Neural progenitor cell (in vitro differentiated cells): ENCODE results near the gene SH2B2. TPM values are rescaled to one million over a fixed set of nuclear protein-coding genes. Genes with fewer than 3 reads are reported as not detected.
"Not testable (repeated sequence)": the region's sequence is repeated elsewhere in the genome, so short reads cannot be mapped to it uniquely, and the experiment has no call there.

Experiments
- DNase-seq: peaks from one replicate; pipeline ENCODE4 v3.0.0-alpha.2; 2016; ENCODE audit warnings: low spot score
- H2AFZ ChIP-seq: fragments of 200-600 bp; sonication (generic); replicated peaks from 2 replicates; pipeline ENCODE4 v1.6.1; 2016; ENCODE audit warnings: antibody characterized with exemption
- H3F3A ChIP-seq: fragments of 200-600 bp; sonication (generic); 2 replicates; pipeline ENCODE4 v1.6.1; 2016; ENCODE audit warnings: antibody characterized with exemption, low read depth
- H3K27ac ChIP-seq: fragments of 200-600 bp; sonication (generic); 2 replicates; pipeline ENCODE4 v1.5.1; 2016; ENCODE audit warnings: mild to moderate bottlenecking
- H3K27me3 ChIP-seq: fragments of 200-600 bp; sonication (generic); 2 replicates; pipeline ENCODE4 v1.6.1; 2016; ENCODE audit warnings: mild to moderate bottlenecking, moderate library complexity
- H3K36me3 ChIP-seq: fragments of 200-600 bp; sonication (generic); 2 replicates; pipeline ENCODE4 v1.5.1; 2016
- H3K4me1 ChIP-seq: fragments of 200-600 bp; sonication (generic); 2 replicates; pipeline ENCODE4 v1.6.1; 2016; ENCODE audit warnings: mixed run types
- H3K4me2 ChIP-seq: fragments of 200-600 bp; sonication (generic); 2 replicates; pipeline ENCODE4 v1.6.1; 2016
- H3K4me3 ChIP-seq: fragments of 200-600 bp; sonication (generic); 2 replicates; pipeline ENCODE4 v1.5.1; 2016
- H3K79me2 ChIP-seq: fragments of 200-600 bp; sonication (generic); 2 replicates; pipeline ENCODE4 v1.6.1; 2016; ENCODE audit warnings: low read depth
- H3K9ac ChIP-seq: fragments of 200-600 bp; sonication (generic); 2 replicates; pipeline ENCODE4 v1.6.1; 2016
- H3K9me3 ChIP-seq: fragments of 200-600 bp; sonication (generic); 2 replicates; pipeline ENCODE4 v1.5.1; 2016; ENCODE audit warnings: low read depth
- H4K20me1 ChIP-seq: fragments of 200-600 bp; sonication (generic); 2 replicates; pipeline ENCODE4 v1.6.1; 2016; ENCODE audit warnings: low read depth
- H3K27ac Mint-ChIP-seq: 3 replicates; pipeline ENCODE4 v1.8.0; 2021; ENCODE audit warnings: mixed read lengths
- H3K27me3 Mint-ChIP-seq: 2 replicates; pipeline ENCODE4 v1.8.0; 2022; ENCODE audit warnings: low read depth, mild to moderate bottlenecking, inconsistent platforms, moderate library complexity, mixed read lengths; ENCODE audit not compliant: insufficient read depth
- H3K36me3 Mint-ChIP-seq: 3 replicates; pipeline ENCODE4 v1.8.0; 2021; ENCODE audit warnings: mixed read lengths
- H3K4me1 Mint-ChIP-seq: 3 replicates; pipeline ENCODE4 v1.8.0; 2021; ENCODE audit warnings: mixed read lengths
- H3K4me3 Mint-ChIP-seq: 3 replicates; pipeline ENCODE4 v1.8.0; 2021; ENCODE audit warnings: mild to moderate bottlenecking, moderate library complexity, mixed read lengths
- H3K9me3 Mint-ChIP-seq: 3 replicates; pipeline ENCODE4 v1.8.0; 2020; ENCODE audit warnings: mixed read lengths
- EZH2 ChIP-seq: fragments of 200-600 bp; sonication (generic); IDR thresholded peaks from 2 replicates; pipeline ENCODE4 v1.6.1; 2017; ENCODE audit warnings: antibody characterized with exemption, mild to moderate bottlenecking, moderate library complexity
- EZH2phosphoT487 ChIP-seq: fragments of 200-600 bp; sonication (generic); IDR thresholded peaks from 2 replicates; pipeline ENCODE4 v1.6.1; 2017; ENCODE audit warnings: antibody characterized with exemption
- total RNA-seq: library from RNA; depleted of rRNA; stranded (reverse); fragments of >200 nt; gene quantifications from 2 replicates; pipeline ENCODE4 v1.2.3, GENCODE V29; 2015; ENCODE audit warnings: low replicate concordance
- TF ChIP-seq, protein P1 (sequence below): fragments of 200-600 bp; sonication (generic); IDR thresholded peaks from 2 replicates; pipeline ENCODE4 v1.5.1; 2017; ENCODE audit warnings: antibody characterized with exemption, mild to moderate bottlenecking

Gene SH2B2
- total RNA-seq, 1 donor from 2014 or later, result 2.0 TPM

- Mint-ChIP-seq H3K4me3 (no peak overlapping the region), H3K27ac (no peak overlapping the region), H3K27me3 (peaks cover 3% of the 10 kb centered on the region), H3K36me3 (peaks cover 5% of the 10 kb centered on the region), H3K9me3 (no peaks in the 10 kb centered on the region), H3K4me1 (peaks cover 21% of the 10 kb centered on the region)
- Histone ChIP-seq H4K20me1 (peaks cover 71% of the 10 kb centered on the region), H3K27me3 (peaks cover 18% of the 10 kb centered on the region), H3K4me2 (no peak overlapping the region), H3K27ac (no peak overlapping the region), H3K4me3 (no peak overlapping the region), H2AFZ (no peak overlapping the region), H3K9ac (no peak overlapping the region), H3F3A (no peaks in the 10 kb centered on the region), H3K36me3 (no peaks in the 10 kb centered on the region), H3K9me3 (no peaks in the 10 kb centered on the region), H3K79me2 (no peaks in the 10 kb centered on the region), H3K4me1 (peaks cover 5% of the 10 kb centered on the region)
- DNase-seq, result no peak
- TF ChIP-seq, protein P1, sequence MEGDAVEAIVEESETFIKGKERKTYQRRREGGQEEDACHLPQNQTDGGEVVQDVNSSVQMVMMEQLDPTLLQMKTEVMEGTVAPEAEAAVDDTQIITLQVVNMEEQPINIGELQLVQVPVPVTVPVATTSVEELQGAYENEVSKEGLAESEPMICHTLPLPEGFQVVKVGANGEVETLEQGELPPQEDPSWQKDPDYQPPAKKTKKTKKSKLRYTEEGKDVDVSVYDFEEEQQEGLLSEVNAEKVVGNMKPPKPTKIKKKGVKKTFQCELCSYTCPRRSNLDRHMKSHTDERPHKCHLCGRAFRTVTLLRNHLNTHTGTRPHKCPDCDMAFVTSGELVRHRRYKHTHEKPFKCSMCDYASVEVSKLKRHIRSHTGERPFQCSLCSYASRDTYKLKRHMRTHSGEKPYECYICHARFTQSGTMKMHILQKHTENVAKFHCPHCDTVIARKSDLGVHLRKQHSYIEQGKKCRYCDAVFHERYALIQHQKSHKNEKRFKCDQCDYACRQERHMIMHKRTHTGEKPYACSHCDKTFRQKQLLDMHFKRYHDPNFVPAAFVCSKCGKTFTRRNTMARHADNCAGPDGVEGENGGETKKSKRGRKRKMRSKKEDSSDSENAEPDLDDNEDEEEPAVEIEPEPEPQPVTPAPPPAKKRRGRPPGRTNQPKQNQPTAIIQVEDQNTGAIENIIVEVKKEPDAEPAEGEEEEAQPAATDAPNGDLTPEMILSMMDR, result no peak
- TF ChIP-seq EZH2, result no peak
- no peak for TF ChIP-seq EZH2phosphoT487
Measured at GRCh38 chr7:102296514-102296913, 9.8 kb downstream of the SH2B2 start.

GRCh38 chr7:102297487-102298218, 11.0 kb downstream of the SH2B2 start:
- H3K4me1 Mint-ChIP-seq, result peaks cover 17% of the 10 kb centered on the region
- H3K9me3 Mint-ChIP-seq, result no peaks in the 10 kb centered on the region
- Histone ChIP-seq H3K9ac (no peak overlapping the region), H3F3A (no peaks in the 10 kb centered on the region), H3K4me1 (peaks cover 5% of the 10 kb centered on the region), H3K9me3 (no peaks in the 10 kb centered on the region), H3K27ac (no peak overlapping the region), H4K20me1 (peaks cover 63% of the 10 kb centered on the region), H2AFZ (no peak overlapping the region), H3K4me3 (no peak overlapping the region), H3K4me2 (no peak overlapping the region), H3K27me3 (peaks cover 18% of the 10 kb centered on the region), H3K36me3 (no peaks in the 10 kb centered on the region), H3K79me2 (no peaks in the 10 kb centered on the region)
- H3K36me3 Mint-ChIP-seq, result peaks cover 5% of the 10 kb centered on the region
- DNase-seq, result no peak
- no peak overlapping the region for H3K27ac Mint-ChIP-seq
- H3K4me3 Mint-ChIP-seq, result no peak overlapping the region
- H3K27me3 Mint-ChIP-seq, result peaks cover 3% of the 10 kb centered on the region
- TF ChIP-seq EZH2phosphoT487, result no peak
- no peak for TF ChIP-seq EZH2
- TF ChIP-seq, protein P1, result no peak

DNA sequence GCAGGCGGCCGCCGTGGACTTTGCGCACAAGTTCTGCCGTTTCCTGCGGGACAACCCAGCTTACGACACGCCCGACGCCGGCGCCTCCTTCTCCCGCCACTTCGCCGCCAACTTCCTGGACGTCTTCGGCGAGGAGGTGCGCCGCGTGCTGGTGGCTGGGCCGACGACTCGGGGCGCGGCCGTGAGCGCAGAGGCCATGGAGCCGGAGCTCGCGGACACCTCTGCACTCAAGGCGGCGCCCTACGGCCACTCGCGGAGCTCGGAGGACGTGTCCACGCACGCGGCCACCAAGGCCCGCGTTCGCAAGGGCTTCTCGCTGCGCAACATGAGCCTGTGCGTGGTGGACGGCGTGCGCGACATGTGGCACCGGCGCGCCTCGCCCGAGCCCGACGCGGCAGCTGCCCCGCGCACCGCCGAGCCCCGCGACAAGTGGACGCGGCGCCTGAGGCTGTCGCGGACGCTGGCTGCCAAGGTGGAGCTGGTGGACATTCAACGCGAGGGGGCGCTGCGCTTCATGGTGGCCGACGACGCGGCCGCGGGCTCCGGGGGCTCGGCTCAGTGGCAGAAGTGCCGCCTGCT, 14.1 kb downstream of the SH2B2 start:
- Histone ChIP-seq H3K9me3 (no peaks in the 10 kb centered on the region), H3K27ac (no peak overlapping the region), H3K36me3 (no peaks in the 10 kb centered on the region), H3K4me2 (peak overlapping the region; percentile 31), H2AFZ (peak overlapping the region; percentile 17), H3K4me3 (no peak overlapping the region), H3K4me1 (no peaks in the 10 kb centered on the region), H3K9ac (no peak overlapping the region), H4K20me1 (peaks cover 49% of the 10 kb centered on the region), H3K27me3 (peaks cover 18% of the 10 kb centered on the region), H3F3A (no peaks in the 10 kb centered on the region), H3K79me2 (no peaks in the 10 kb centered on the region)
- Mint-ChIP-seq H3K4me3 (no peak overlapping the region), H3K27me3 (peaks cover under 1% of the 10 kb centered on the region), H3K9me3 (no peaks in the 10 kb centered on the region), H3K27ac (no peak overlapping the region), H3K36me3 (peaks cover 3% of the 10 kb centered on the region), H3K4me1 (peaks cover 8% of the 10 kb centered on the region)
- peak; percentile 85 for DNase-seq
- TF ChIP-seq, protein P1, result peak; percentile 71
- TF ChIP-seq EZH2phosphoT487, result no peak

- H3K9me3 Mint-ChIP-seq, H3K4me1 ChIP-seq, H3K9me3 ChIP-seq, H3K4me3 Mint-ChIP-seq, H3K27ac ChIP-seq, H3F3A ChIP-seq, H3K36me3 ChIP-seq, H3K36me3 Mint-ChIP-seq, H3K79me2 ChIP-seq, H3K9ac ChIP-seq, H3K4me3 ChIP-seq, DNase-seq, H3K27me3 Mint-ChIP-seq, H3K4me1 Mint-ChIP-seq, H3K4me2 ChIP-seq: not testable (repeated sequence)
- H3K27ac Mint-ChIP-seq, result peak overlapping the region; percentile 37
- peaks cover 45% of the 10 kb centered on the region for H4K20me1 ChIP-seq
- peaks cover 18% of the 10 kb centered on the region for H3K27me3 ChIP-seq
- peak overlapping the region; percentile 17 for H2AFZ ChIP-seq
Measured at GRCh38 chr7:102301367-102301766, 14.7 kb downstream of the SH2B2 start.
